Activated T-cell treated with anti-CD3 and anti-CD28 coated beads for 48 hours (primary cell): ENCODE measurements around the gene MRPL39.
A peak's percentile ranks its signal among the peaks of the same experiment; 100 is the strongest.

Source experiments
- DNase-seq: peaks from one replicate; pipeline ENCODE4 v3.0.0-alpha.2; 2020; ENCODE audit warnings: low read depth

The MRPL39 gene

GRCh38 chr21:25568246-25568645, 39.0 kb downstream of the MRPL39 start:
- no peak for DNase-seq

- no peak for DNase-seq
Observed at GRCh38 chr21:25567472-25567871, 39.8 kb downstream of the MRPL39 start.

GRCh38 chr21:25566645-25567044, 40.6 kb downstream of the MRPL39 start:
- DNase-seq, result no peak

GRCh38 chr21:25565272-25566211, 41.7 kb downstream of the MRPL39 start:
- DNase-seq, result no peak

- no peak for DNase-seq
Observed at GRCh38 chr21:25564349-25564948, 42.8 kb downstream of the MRPL39 start.

GRCh38 chr21:25563361-25564116, 43.7 kb downstream of the MRPL39 start:
- DNase-seq, result no peak

- no peak for DNase-seq
Observed at GRCh38 chr21:25562660-25563059, 44.6 kb downstream of the MRPL39 start.

- peak; percentile 81 for DNase-seq
Observed at GRCh38 chr21:25561668-25562641, 45.3 kb downstream of the MRPL39 start.

- DNase-seq, result no peak
Observed at GRCh38 chr21:25560891-25561290, 46.4 kb downstream of the MRPL39 start.

- no peak for DNase-seq
Observed at GRCh38 chr21:25560271-25560685, 47.0 kb downstream of the MRPL39 start.

- no peak for DNase-seq
Observed at GRCh38 chr21:25559746-25560145, 47.5 kb downstream of the MRPL39 start.

- no peak for DNase-seq
Observed at GRCh38 chr21:25558123-25558522, 49.2 kb downstream of the MRPL39 start.

GRCh38 chr21:25557180-25557579, 50.1 kb downstream of the MRPL39 start:
- DNase-seq, result no peak

GRCh38 chr21:25556091-25556490, 51.2 kb downstream of the MRPL39 start:
- DNase-seq, result no peak

- DNase-seq, result no peak
Observed at GRCh38 chr21:25555492-25555891, 51.8 kb downstream of the MRPL39 start.

- DNase-seq, result no peak
Observed at GRCh38 chr21:25552856-25553255, 54.4 kb downstream of the MRPL39 start.

GRCh38 chr21:25551569-25551968, 55.7 kb downstream of the MRPL39 start:
- DNase-seq, result no peak

- no peak for DNase-seq
Observed at GRCh38 chr21:25550352-25551120, 56.7 kb downstream of the MRPL39 start.

- no peak for DNase-seq
Observed at GRCh38 chr21:25541042-25541441, 66.2 kb downstream of the MRPL39 start.

GRCh38 chr21:25539606-25540005, 67.7 kb downstream of the MRPL39 start:
- no peak for DNase-seq

GRCh38 chr21:25537174-25537573, 70.1 kb downstream of the MRPL39 start:
- DNase-seq, result no peak
